ENCODE results near the gene SLC5A2.

The SLC5A2 gene

GRCh38 chr16:31498493-31498892 is 15.6 kb downstream of the SLC5A2 start:
- TF ChIP-seq EZH2 (IDR thresholded peaks at IDR 0.05; ENCODE audit: borderline replicate concordance, low read depth, low read length, severe bottlenecking), result no peak
- TF ChIP-seq CTCF (IDR thresholded peaks at IDR 0.05; ENCODE audit: borderline replicate concordance, extremely low read depth, low read length, poor library complexity, severe bottlenecking), result no peak
- ATAC-seq (ENCODE audit: insufficient read depth, low read depth) (no peak), DNase-seq (no peak)
- Histone ChIP-seq H3K36me3 (ENCODE audit: insufficient read depth, low read length) (peaks cover 54% of the 10 kb centered on the region), H3K79me2 (ENCODE audit: insufficient read depth, low read length) (no peaks in the 10 kb centered on the region), H4K20me1 (ENCODE audit: insufficient read depth, low read length) (no peaks in the 10 kb centered on the region), H3K4me2 (ENCODE audit: insufficient read depth, low read length) (no peak overlapping the region), H2AFZ (ENCODE audit: low read depth, low read length) (no peak overlapping the region), H3K4me3 (ENCODE audit: low read depth in 1 of 2, low read length in 2 of 2) (no peak overlapping the region), H3K27ac (ENCODE audit: low read length) (no peak overlapping the region), H3K4me1 (ENCODE audit: insufficient read depth, low read length) (no peaks in the 10 kb centered on the region), H3K27me3 (ENCODE audit: insufficient read depth, low read length, poor library complexity) (no peaks in the 10 kb centered on the region), H3K9ac (ENCODE audit: low read depth, low read length) (no peak overlapping the region), H3K9me3 (ENCODE audit: insufficient read depth, low read length, severe bottlenecking) (no peaks in the 10 kb centered on the region)

GRCh38 chr16:31499928-31500327 is 17.0 kb downstream of the SLC5A2 start:
- H3K9ac ChIP-seq (ENCODE audit: low read depth, low read length), result no peak overlapping the region
- no peaks in the 10 kb centered on the region for H3K4me1 ChIP-seq (ENCODE audit: insufficient read depth, low read length)
- ATAC-seq (ENCODE audit: insufficient read depth, low read depth) (no peak), DNase-seq (no peak)
- no peaks in the 10 kb centered on the region for H4K20me1 ChIP-seq (ENCODE audit: insufficient read depth, low read length)
- H3K36me3 ChIP-seq (ENCODE audit: insufficient read depth, low read length), result peaks cover 52% of the 10 kb centered on the region
- H3K79me2 ChIP-seq (ENCODE audit: insufficient read depth, low read length), result no peaks in the 10 kb centered on the region
- no peak overlapping the region for H2AFZ ChIP-seq (ENCODE audit: low read depth, low read length)
- no peak overlapping the region for H3K27ac ChIP-seq (ENCODE audit: low read length)
- no peak overlapping the region for H3K4me3 ChIP-seq (ENCODE audit: low read depth in 1 of 2, low read length in 2 of 2)
- no peak overlapping the region for H3K4me2 ChIP-seq (ENCODE audit: insufficient read depth, low read length)
- TF ChIP-seq CTCF (IDR thresholded peaks at IDR 0.05; ENCODE audit: borderline replicate concordance, extremely low read depth, low read length, poor library complexity, severe bottlenecking) (no peak), EZH2 (IDR thresholded peaks at IDR 0.05; ENCODE audit: borderline replicate concordance, low read depth, low read length, severe bottlenecking) (no peak)
- no peaks in the 10 kb centered on the region for H3K9me3 ChIP-seq (ENCODE audit: insufficient read depth, low read length, severe bottlenecking)
- no peaks in the 10 kb centered on the region for H3K27me3 ChIP-seq (ENCODE audit: insufficient read depth, low read length, poor library complexity)

- H3K4me3 ChIP-seq (ENCODE audit: low read depth in 1 of 2, low read length in 2 of 2), result no peak overlapping the region
- no peaks in the 10 kb centered on the region for H3K27me3 ChIP-seq (ENCODE audit: insufficient read depth, low read length, poor library complexity)
- ATAC-seq (ENCODE audit: insufficient read depth, low read depth) (no peak), DNase-seq (no peak)
- no peaks in the 10 kb centered on the region for H4K20me1 ChIP-seq (ENCODE audit: insufficient read depth, low read length)
- H3K9me3 ChIP-seq (ENCODE audit: insufficient read depth, low read length, severe bottlenecking), result no peaks in the 10 kb centered on the region
- H3K27ac ChIP-seq (ENCODE audit: low read length), result no peak overlapping the region
- peaks cover 5% of the 10 kb centered on the region; the same call in 1 of the 2 replicates for H3K79me2 ChIP-seq (ENCODE audit: insufficient read depth, low read length)
- no peak for TF ChIP-seq EZH2 (IDR thresholded peaks at IDR 0.05; ENCODE audit: borderline replicate concordance, low read depth, low read length, severe bottlenecking)
- TF ChIP-seq CTCF (IDR thresholded peaks at IDR 0.05; ENCODE audit: borderline replicate concordance, extremely low read depth, low read length, poor library complexity, severe bottlenecking), result no peak
- H3K4me2 ChIP-seq (ENCODE audit: insufficient read depth, low read length), result no peak overlapping the region
- peaks cover 55% of the 10 kb centered on the region for H3K36me3 ChIP-seq (ENCODE audit: insufficient read depth, low read length)
- H3K9ac ChIP-seq (ENCODE audit: low read depth, low read length), result no peak overlapping the region
- peaks cover 8% of the 10 kb centered on the region for H3K4me1 ChIP-seq (ENCODE audit: insufficient read depth, low read length)
- no peak overlapping the region for H2AFZ ChIP-seq (ENCODE audit: low read depth, low read length)
Measured at GRCh38 chr16:31501226-31501965, 18.5 kb downstream of the SLC5A2 start.

Measured in DND-41 (cell line).